Measurements from ENCODE around the gene SAMD11. TPM values are rescaled to one million over a fixed set of nuclear protein-coding genes. Genes with fewer than 3 reads are reported as not detected.

The SAMD11 gene
- total and polyA plus RNA-seq, 2 of the 13 experiments (the other 11 are each of a cell fraction or from before 2014, with no cell fraction given), result 0.11 TPM; not detected in 1

DNA sequence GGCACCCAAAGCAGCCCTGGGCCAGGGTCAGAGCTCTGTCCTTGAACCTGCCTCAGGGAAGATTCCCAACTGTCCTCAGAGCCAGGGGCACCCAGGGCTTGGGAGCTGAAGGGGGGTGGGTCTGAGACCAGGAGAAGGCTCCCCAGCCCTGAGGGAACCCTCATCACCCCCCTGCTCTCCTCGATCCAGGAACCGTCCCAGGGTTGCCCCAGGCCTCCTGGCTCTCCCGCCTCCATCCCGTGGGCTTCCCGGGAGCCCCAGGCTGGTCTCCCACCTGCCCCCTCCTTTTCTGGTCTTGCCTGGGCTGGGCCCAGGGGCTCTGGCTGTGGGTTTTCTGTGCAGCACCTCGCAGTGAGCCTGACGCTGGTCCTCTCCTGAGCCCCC lies 6.7 kb upstream of the SAMD11 start:
- Histone ChIP-seq H3K27me3 (ENCODE audit: control insufficient read depth in 1 of 2, insufficient read depth in 2 of 2, low read length in 2 of 2) (peaks cover 44 to 95% of the 10 kb centered on the region in 2 experiments), H3K9ac (ENCODE audit: insufficient read depth, low read depth, low read length) (no peak overlapping the region), H3K36me3 (replicated peaks in 1 of 2; ENCODE audit: control insufficient read depth in 1 of 2, insufficient read depth in 2 of 2, low read length in 2 of 2) (no peaks in the 10 kb centered on the region), H3K79me2 (ENCODE audit: insufficient read depth, low read length) (no peaks in the 10 kb centered on the region), H3K4me3 (replicated peaks in 1 of 3; ENCODE audit: insufficient read depth in 1 of 3, low read depth in 2 of 3, low read length in 3 of 3) (no peak overlapping the region), H3K27ac (ENCODE audit: extremely low read length, insufficient read depth, low read length) (no peak overlapping the region), H4K20me1 (ENCODE audit: insufficient read depth, low read length) (peaks cover 6% of the 10 kb centered on the region; the same call in 1 of the 2 replicates), H3K4me1 (ENCODE audit: insufficient read depth, low read length) (peaks cover 54% of the 10 kb centered on the region), H3K9me3 (ENCODE audit: low read length) (no peaks in the 10 kb centered on the region), H2AFZ (ENCODE audit: low read length) (no peak overlapping the region), H3K4me2 (ENCODE audit: low read depth, low read length) (no peak overlapping the region)
- CTCF ChIA-PET (ENCODE audit: low intra/inter-chr PET ratio, low total read pairs), result interaction anchor here (1.5 kb wide), 1 partner anchor 12 kb away, joined by 3 read pairs; no protein-coding TSS in a partner anchor
- intact Hi-C loops (cut with micrococcal nuclease; ENCODE audit: unreplicated experiment) (no loop called here), in situ Hi-C loops (cut with HindIII; ENCODE audit: extremely low pct_ligation_motif_present, low pct_unique_long_range_greater_than_20kb) (no loop called here)
- DNase-seq (ENCODE audit: low spot score) (no peak), FAIRE-seq (no peak), ATAC-seq (no peak)
- 0% methylated on average over 2 of the region's 7 CpGs for whole genome bisulfite sequencing (ENCODE audit: low lambda C conversion rate)
- POLR2A ChIA-PET, result no interaction called here
- BruUV-seq (replicated peaks), result no TSS peak
- TF ChIP-seq NR2F1 (CRISPR knock-in tag; IDR thresholded peaks at IDR 0.05) (no peak), FOXM1 (CRISPR knock-in tag; IDR thresholded peaks at IDR 0.05) (no peak), CHCHD3 (CRISPR knock-in tag; IDR thresholded peaks at IDR 0.05) (no peak), SP140L (CRISPR knock-in tag; IDR thresholded peaks at IDR 0.05; ENCODE audit: borderline replicate concordance) (no peak), MBD4 (IDR thresholded peaks at IDR 0.05; ENCODE audit: borderline replicate concordance, low read length) (no peak), SALL2 (CRISPR knock-in tag; IDR thresholded peaks at IDR 0.05) (no peak), POLR2AphosphoS2 (IDR thresholded peaks at IDR 0.05; ENCODE audit: low read depth, low read length) (no peak), HMG20B (CRISPR knock-in tag; conservative IDR thresholded peaks at IDR 0.05) (no peak)
- TF ChIP-seq, protein P1, sequence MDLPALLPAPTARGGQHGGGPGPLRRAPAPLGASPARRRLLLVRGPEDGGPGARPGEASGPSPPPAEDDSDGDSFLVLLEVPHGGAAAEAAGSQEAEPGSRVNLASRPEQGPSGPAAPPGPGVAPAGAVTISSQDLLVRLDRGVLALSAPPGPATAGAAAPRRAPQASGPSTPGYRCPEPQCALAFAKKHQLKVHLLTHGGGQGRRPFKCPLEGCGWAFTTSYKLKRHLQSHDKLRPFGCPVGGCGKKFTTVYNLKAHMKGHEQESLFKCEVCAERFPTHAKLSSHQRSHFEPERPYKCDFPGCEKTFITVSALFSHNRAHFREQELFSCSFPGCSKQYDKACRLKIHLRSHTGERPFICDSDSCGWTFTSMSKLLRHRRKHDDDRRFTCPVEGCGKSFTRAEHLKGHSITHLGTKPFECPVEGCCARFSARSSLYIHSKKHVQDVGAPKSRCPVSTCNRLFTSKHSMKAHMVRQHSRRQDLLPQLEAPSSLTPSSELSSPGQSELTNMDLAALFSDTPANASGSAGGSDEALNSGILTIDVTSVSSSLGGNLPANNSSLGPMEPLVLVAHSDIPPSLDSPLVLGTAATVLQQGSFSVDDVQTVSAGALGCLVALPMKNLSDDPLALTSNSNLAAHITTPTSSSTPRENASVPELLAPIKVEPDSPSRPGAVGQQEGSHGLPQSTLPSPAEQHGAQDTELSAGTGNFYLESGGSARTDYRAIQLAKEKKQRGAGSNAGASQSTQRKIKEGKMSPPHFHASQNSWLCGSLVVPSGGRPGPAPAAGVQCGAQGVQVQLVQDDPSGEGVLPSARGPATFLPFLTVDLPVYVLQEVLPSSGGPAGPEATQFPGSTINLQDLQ (CRISPR knock-in tag; IDR thresholded peaks at IDR 0.05), result no peak
- TF ChIP-seq, protein P2, sequence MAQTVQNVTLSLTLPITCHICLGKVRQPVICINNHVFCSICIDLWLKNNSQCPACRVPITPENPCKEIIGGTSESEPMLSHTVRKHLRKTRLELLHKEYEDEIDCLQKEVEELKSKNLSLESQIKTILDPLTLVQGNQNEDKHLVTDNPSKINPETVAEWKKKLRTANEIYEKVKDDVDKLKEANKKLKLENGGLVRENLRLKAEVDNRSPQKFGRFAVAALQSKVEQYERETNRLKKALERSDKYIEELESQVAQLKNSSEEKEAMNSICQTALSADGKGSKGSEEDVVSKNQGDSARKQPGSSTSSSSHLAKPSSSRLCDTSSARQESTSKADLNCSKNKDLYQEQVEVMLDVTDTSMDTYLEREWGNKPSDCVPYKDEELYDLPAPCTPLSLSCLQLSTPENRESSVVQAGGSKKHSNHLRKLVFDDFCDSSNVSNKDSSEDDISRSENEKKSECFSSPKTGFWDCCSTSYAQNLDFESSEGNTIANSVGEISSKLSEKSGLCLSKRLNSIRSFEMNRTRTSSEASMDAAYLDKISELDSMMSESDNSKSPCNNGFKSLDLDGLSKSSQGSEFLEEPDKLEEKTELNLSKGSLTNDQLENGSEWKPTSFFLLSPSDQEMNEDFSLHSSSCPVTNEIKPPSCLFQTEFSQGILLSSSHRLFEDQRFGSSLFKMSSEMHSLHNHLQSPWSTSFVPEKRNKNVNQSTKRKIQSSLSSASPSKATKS (CRISPR knock-in tag; IDR thresholded peaks at IDR 0.05), result no peak
- TF ChIP-seq, protein P3, sequence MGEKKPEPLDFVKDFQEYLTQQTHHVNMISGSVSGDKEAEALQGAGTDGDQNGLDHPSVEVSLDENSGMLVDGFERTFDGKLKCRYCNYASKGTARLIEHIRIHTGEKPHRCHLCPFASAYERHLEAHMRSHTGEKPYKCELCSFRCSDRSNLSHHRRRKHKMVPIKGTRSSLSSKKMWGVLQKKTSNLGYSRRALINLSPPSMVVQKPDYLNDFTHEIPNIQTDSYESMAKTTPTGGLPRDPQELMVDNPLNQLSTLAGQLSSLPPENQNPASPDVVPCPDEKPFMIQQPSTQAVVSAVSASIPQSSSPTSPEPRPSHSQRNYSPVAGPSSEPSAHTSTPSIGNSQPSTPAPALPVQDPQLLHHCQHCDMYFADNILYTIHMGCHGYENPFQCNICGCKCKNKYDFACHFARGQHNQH (CRISPR knock-in tag; IDR thresholded peaks at IDR 0.05), result no peak
- TF ChIP-seq, protein P4, sequence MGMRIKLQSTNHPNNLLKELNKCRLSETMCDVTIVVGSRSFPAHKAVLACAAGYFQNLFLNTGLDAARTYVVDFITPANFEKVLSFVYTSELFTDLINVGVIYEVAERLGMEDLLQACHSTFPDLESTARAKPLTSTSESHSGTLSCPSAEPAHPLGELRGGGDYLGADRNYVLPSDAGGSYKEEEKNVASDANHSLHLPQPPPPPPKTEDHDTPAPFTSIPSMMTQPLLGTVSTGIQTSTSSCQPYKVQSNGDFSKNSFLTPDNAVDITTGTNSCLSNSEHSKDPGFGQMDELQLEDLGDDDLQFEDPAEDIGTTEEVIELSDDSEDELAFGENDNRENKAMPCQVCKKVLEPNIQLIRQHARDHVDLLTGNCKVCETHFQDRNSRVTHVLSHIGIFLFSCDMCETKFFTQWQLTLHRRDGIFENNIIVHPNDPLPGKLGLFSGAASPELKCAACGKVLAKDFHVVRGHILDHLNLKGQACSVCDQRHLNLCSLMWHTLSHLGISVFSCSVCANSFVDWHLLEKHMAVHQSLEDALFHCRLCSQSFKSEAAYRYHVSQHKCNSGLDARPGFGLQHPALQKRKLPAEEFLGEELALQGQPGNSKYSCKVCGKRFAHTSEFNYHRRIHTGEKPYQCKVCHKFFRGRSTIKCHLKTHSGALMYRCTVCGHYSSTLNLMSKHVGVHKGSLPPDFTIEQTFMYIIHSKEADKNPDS (CRISPR knock-in tag; IDR thresholded peaks at IDR 0.05), result no peak

Data from HepG2 (cell line).